HCT116 (cell line): ENCODE measurements around the gene RRAS2. TPM values are rescaled to one million over a fixed set of nuclear protein-coding genes. Genes with fewer than 3 reads are reported as not detected.

Experiments
- ATAC-seq: fragments of 200-7000 bp; cut with Tn5 transposase; 2 replicates; pipeline ENCODE4 v1.9.1; 2020; ENCODE audit warnings: mild to moderate bottlenecking, moderate library complexity
- BruUV-seq: library from RNA; stranded (reverse); fragments of 400-500 nt; replicated peaks from 2 replicates; lab custom pipeline; 2021; lab: Mats Ljungman, UMichigan
- CTCF ChIA-PET: fragments of 300-600 bp; sonication (Branson Sonifier 250); formaldehyde crosslinking; loops from one replicate; lab custom pipeline; 2021; ENCODE audit warnings: antibody characterized with exemption; lab: Charles Lee
- POLR2A ChIA-PET: fragments of 300-600, 350-600 bp; sonication (Branson Sonifier 250); formaldehyde crosslinking; loops from one replicate; lab custom pipeline; 2021; ENCODE audit warnings: antibody characterized with exemption; lab: Charles Lee
- RAD21 ChIA-PET, 2 experiments: fragments of 300-600 bp; sonication (Branson Sonifier 250); formaldehyde crosslinking; loops; one replicate each; lab custom pipeline; 2023; ENCODE audit warnings: low total read pairs in 2 of 2; ENCODE audit not compliant: uncharacterized antibody in 2 of 2, unreplicated experiment in 2 of 2, low non-redundant PET in 1 of 2; lab: Charles Lee
- DNase-seq: peaks from one replicate; pipeline ENCODE4 v3.0.0-alpha.2; 2010; ENCODE audit warnings: low read depth, low spot score
- H2AFZ ChIP-seq: fragments of 200-600 bp; shearing (Covaris generic), sonication (generic); 2 replicates; pipeline ENCODE4 v1.6.1; 2017; ENCODE audit warnings: low read depth, mixed run types, mixed read lengths, antibody characterized with exemption, low read length; ENCODE audit not compliant: poor library complexity, severe bottlenecking
- H3K27ac ChIP-seq: 2 replicates; pipeline ENCODE4 v1.5.1; 2012; ENCODE audit warnings: low read depth, low read length
- H3K27me3 ChIP-seq: fragments of 200-600 bp; sonication (generic); 2 replicates; pipeline ENCODE4 v1.6.1; 2016; ENCODE audit warnings: mixed run types, low read length, mixed read lengths; ENCODE audit not compliant: insufficient read depth
- H3K36me3 ChIP-seq, 2 experiments: fragments of 200-500 bp in 1 of 2; fragments of 200-600 bp in 1 of 2; sonication (Bioruptor generic) in 1 of 2; sonication (generic) in 1 of 2; 2 replicates each; pipeline versions ENCODE4 v1.5.1 to v1.6.1; 2014 to 2016; ENCODE audit warnings: low read length in 2 of 2, inconsistent platforms in 1 of 2, mixed read lengths in 1 of 2, mixed run types in 1 of 2; ENCODE audit not compliant: insufficient read depth in 2 of 2, control insufficient read depth in 1 of 2
- H3K4me1 ChIP-seq, 2 experiments: fragments of 200-600 bp in 1 of 2; sonication (generic) in 1 of 2; 2 replicates each; pipeline versions ENCODE4 v1.5.1 to v1.6.1; 2012 to 2017; ENCODE audit warnings: low read length in 2 of 2, inconsistent platforms in 1 of 2, mild to moderate bottlenecking in 1 of 2, mixed read lengths in 1 of 2, mixed run types in 1 of 2, moderate library complexity in 1 of 2; ENCODE audit not compliant: insufficient read depth in 2 of 2, control insufficient read depth in 1 of 2
- H3K4me2 ChIP-seq: fragments of 200-600 bp; sonication (generic); 2 replicates; pipeline ENCODE4 v1.6.1; 2017; ENCODE audit warnings: mixed run types, low read length, mixed read lengths
- H3K4me3 ChIP-seq, 2 experiments: fragments of 200-600 bp in 1 of 2; sonication (generic) in 1 of 2; replicated peaks in 1 of 2; 2 replicates each; pipeline ENCODE4 v1.5.1; 2011 to 2016; ENCODE audit warnings: low read length in 2 of 2, control low read depth in 1 of 2, low read depth in 1 of 2, mild to moderate bottlenecking in 1 of 2, mixed read lengths in 1 of 2, mixed run types in 1 of 2
- H3K79me2 ChIP-seq: fragments of 200-600 bp; sonication (generic); 2 replicates; pipeline ENCODE4 v1.6.1; 2017; ENCODE audit warnings: mild to moderate bottlenecking, mixed run types, low read length, moderate library complexity, mixed read lengths; ENCODE audit not compliant: insufficient read depth
- H3K9ac ChIP-seq: fragments of 200-600 bp; sonication (generic); 2 replicates; pipeline ENCODE4 v1.6.1; 2016; ENCODE audit warnings: low read length, mixed read lengths
- H3K9me2 ChIP-seq: fragments of 200-600 bp; sonication (generic), shearing (Covaris generic); 2 replicates; pipeline ENCODE4 v1.6.1; 2017; ENCODE audit warnings: mixed run types, mild to moderate bottlenecking, moderate library complexity; ENCODE audit not compliant: insufficient read depth
- H3K9me3 ChIP-seq, 2 experiments: fragments of 200-500 bp in 1 of 2; fragments of 200-600 bp in 1 of 2; sonication (Bioruptor generic) in 1 of 2; sonication (generic) in 1 of 2; 2 replicates each; pipeline ENCODE4 v1.6.1; 2014 to 2017; ENCODE audit warnings: low read length in 2 of 2, mixed read lengths in 2 of 2, inconsistent platforms in 1 of 2, low read depth in 1 of 2, mild to moderate bottlenecking in 1 of 2, mixed run types in 1 of 2, moderate library complexity in 1 of 2; ENCODE audit not compliant: control insufficient read depth in 1 of 2, insufficient read depth in 1 of 2
- H4K20me1 ChIP-seq: fragments of 200-600 bp; sonication (generic), shearing (Covaris generic); 2 replicates; pipeline ENCODE4 v1.6.1; 2017; ENCODE audit warnings: mixed run types, mild to moderate bottlenecking, moderate library complexity; ENCODE audit not compliant: insufficient read depth
- EGR1 ChIP-seq: IDR thresholded peaks from 2 replicates; pipeline ENCODE4 v1.6.1; 2012; ENCODE audit warnings: low read depth
- FOSL1 ChIP-seq: IDR thresholded peaks from 2 replicates; pipeline ENCODE4 v1.6.1; 2012; ENCODE audit warnings: low read depth
- SIN3A ChIP-seq: IDR thresholded peaks from 2 replicates; pipeline ENCODE4 v1.6.1; 2012; ENCODE audit warnings: low read depth
- SP1 ChIP-seq: IDR thresholded peaks from 2 replicates; pipeline ENCODE4 v1.6.1; 2012; ENCODE audit warnings: low read depth
- TCF7L2 ChIP-seq: IDR thresholded peaks from 2 replicates; pipeline ENCODE4 v1.7.0; 2011; ENCODE audit warnings: borderline replicate concordance, inconsistent platforms; ENCODE audit not compliant: insufficient read depth, insufficient read length; ENCODE audit errors: extremely low read depth
- ZNF274 ChIP-seq: fragments of 200-500 bp; sonication (Bioruptor generic); IDR thresholded peaks from 2 replicates; pipeline ENCODE4 v1.6.1; 2014; ENCODE audit warnings: mild to moderate bottlenecking, low read depth, low read length, inconsistent platforms
- intact Hi-C: fragments of 100-400 bp; cut with micrococcal nuclease; formaldehyde crosslinking; loops from 2 replicates; pipeline ENCODE4 v1.10.0; 2022
- total RNA-seq: library from RNA; stranded (reverse); gene quantifications from one replicate; pipeline ENCODE4 v1.2.1, GENCODE V29; 2021; ENCODE audit not compliant: unreplicated experiment
- TF ChIP-seq, protein P1 (sequence below): IDR thresholded peaks from 2 replicates; pipeline ENCODE4 v1.6.1; 2012
- TF ChIP-seq, protein P2 (sequence below), 3 experiments: fragments of 200-600 bp in 1 of 3; sonication (generic) in 1 of 3; IDR thresholded peaks in 2 of 3; conservative IDR thresholded peaks in 1 of 3; 2 replicates each; pipeline ENCODE4 v1.5.1; 2012 to 2017; ENCODE audit warnings: low read depth in 2 of 3, low read length in 2 of 3, antibody characterized with exemption in 1 of 3, borderline replicate concordance in 1 of 3, control low read depth in 1 of 3, mild to moderate bottlenecking in 1 of 3, mixed read lengths in 1 of 3, mixed run types in 1 of 3, moderate library complexity in 1 of 3; ENCODE audit not compliant: insufficient read depth in 1 of 3

The RRAS2 gene
- total RNA-seq, 1 experiment from 2014 or later: 54.5 TPM

DNA sequence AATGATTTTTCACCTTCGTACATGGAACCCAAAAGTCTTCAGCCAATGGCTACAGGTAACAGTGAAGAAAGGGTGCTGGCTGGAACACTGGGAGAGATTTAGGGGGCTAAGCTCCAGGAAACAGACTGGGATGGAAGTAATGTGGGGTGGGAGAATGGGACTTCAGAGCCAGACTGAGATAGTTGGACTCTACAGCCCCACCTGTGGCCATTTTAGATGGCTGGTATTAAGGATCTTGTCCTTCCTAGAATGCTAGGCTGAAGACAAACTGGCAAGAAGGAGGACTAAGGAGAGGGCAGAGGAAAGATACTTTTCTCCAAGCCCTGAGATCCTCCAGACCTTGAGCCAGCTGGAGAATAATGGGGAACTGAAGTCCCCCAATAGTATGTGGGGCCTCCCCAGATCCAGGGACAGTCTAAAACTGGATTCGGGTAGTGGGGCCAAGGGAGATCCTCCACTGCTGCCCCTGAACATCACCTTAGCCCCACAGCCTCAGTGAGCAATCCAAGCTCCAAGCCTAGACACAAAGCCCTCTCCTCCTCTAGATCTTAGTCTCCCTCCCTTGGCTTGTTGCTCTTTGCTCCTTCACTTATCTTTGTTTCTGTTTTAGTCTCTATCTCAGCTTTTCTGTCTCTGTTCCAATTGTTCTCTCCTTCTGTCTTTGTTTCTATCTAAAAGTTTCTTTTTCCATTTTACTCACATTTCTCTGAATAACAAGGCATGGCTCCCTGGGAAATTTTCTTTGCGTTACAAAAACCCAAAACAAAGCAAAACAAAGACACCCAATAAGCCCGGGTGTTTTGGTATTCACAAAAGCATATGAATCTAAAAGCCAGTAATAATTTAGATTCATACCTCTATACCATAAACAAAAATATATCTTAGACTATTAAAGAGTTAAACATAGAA, 16.2 kb upstream of the RRAS2 start:
- Histone ChIP-seq H4K20me1 (no peaks in the 10 kb centered on the region), H3K4me3 (no peak overlapping the region), H3K9ac (no peak overlapping the region), H3K4me1 (peaks cover 0 to 6% of the 10 kb centered on the region in 2 experiments; a peak in 1 of 4 replicates), H3K9me2 (no peaks in the 10 kb centered on the region), H3K27ac (no peak overlapping the region), H3K36me3 (no peaks in the 10 kb centered on the region), H3K27me3 (no peaks in the 10 kb centered on the region), H3K4me2 (no peak overlapping the region), H2AFZ (no peak overlapping the region), H3K79me2 (no peaks in the 10 kb centered on the region), H3K9me3 (no peaks in the 10 kb centered on the region)
- ChIA-PET CTCF (interaction anchor here (1.0 kb wide), 1 partner anchor 75 kb away, joined by 3 read pairs; no protein-coding TSS in a partner anchor), POLR2A (no interaction called here), RAD21 (no interaction called here)
- no TSS peak for BruUV-seq
- peak; percentile 87 for ATAC-seq
- TF ChIP-seq, protein P1, sequence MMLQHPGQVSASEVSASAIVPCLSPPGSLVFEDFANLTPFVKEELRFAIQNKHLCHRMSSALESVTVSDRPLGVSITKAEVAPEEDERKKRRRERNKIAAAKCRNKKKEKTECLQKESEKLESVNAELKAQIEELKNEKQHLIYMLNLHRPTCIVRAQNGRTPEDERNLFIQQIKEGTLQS: no peak
- TF ChIP-seq ZNF274 (no peak), FOSL1 (no peak), EGR1 (no peak), SP1 (no peak), SIN3A (no peak), TCF7L2 (no peak)
- TF ChIP-seq, protein P2, sequence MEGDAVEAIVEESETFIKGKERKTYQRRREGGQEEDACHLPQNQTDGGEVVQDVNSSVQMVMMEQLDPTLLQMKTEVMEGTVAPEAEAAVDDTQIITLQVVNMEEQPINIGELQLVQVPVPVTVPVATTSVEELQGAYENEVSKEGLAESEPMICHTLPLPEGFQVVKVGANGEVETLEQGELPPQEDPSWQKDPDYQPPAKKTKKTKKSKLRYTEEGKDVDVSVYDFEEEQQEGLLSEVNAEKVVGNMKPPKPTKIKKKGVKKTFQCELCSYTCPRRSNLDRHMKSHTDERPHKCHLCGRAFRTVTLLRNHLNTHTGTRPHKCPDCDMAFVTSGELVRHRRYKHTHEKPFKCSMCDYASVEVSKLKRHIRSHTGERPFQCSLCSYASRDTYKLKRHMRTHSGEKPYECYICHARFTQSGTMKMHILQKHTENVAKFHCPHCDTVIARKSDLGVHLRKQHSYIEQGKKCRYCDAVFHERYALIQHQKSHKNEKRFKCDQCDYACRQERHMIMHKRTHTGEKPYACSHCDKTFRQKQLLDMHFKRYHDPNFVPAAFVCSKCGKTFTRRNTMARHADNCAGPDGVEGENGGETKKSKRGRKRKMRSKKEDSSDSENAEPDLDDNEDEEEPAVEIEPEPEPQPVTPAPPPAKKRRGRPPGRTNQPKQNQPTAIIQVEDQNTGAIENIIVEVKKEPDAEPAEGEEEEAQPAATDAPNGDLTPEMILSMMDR (IDR thresholded peaks at IDR 0.05 in 2 of 3, conservative IDR thresholded peaks at IDR 0.05 in 1 of 3; ENCODE audit: borderline replicate concordance in 1 of 3, insufficient read depth in 1 of 3, low read depth in 2 of 3, low read length in 2 of 3): peak in 2 of 3 experiments; percentile 51 to 56; a peak in 4 of 6 replicates
- intact Hi-C loops: no loop called here
- DNase-seq: no peak
